HCT116 (cell line): ENCODE measurements around the gene FBXO17. TPM values are rescaled to one million over a fixed set of nuclear protein-coding genes. Genes with fewer than 3 reads are reported as not detected.

Experiments
- ATAC-seq: fragments of 200-7000 bp; cut with Tn5 transposase; 2 replicates; pipeline ENCODE4 v1.9.1; 2020; ENCODE audit warnings: mild to moderate bottlenecking, moderate library complexity
- BruUV-seq: library from RNA; stranded (reverse); fragments of 400-500 nt; replicated peaks from 2 replicates; lab custom pipeline; 2021; lab: Mats Ljungman, UMichigan
- CTCF ChIA-PET: fragments of 300-600 bp; sonication (Branson Sonifier 250); formaldehyde crosslinking; loops from one replicate; lab custom pipeline; 2021; ENCODE audit warnings: antibody characterized with exemption; lab: Charles Lee
- POLR2A ChIA-PET: fragments of 300-600, 350-600 bp; sonication (Branson Sonifier 250); formaldehyde crosslinking; loops from one replicate; lab custom pipeline; 2021; ENCODE audit warnings: antibody characterized with exemption; lab: Charles Lee
- RAD21 ChIA-PET, 2 experiments: fragments of 300-600 bp; sonication (Branson Sonifier 250); formaldehyde crosslinking; loops; one replicate each; lab custom pipeline; 2023; ENCODE audit warnings: low total read pairs in 2 of 2; ENCODE audit not compliant: uncharacterized antibody in 2 of 2, unreplicated experiment in 2 of 2, low non-redundant PET in 1 of 2; lab: Charles Lee
- DNase-seq: peaks from one replicate; pipeline ENCODE4 v3.0.0-alpha.2; 2010; ENCODE audit warnings: low read depth, low spot score
- H2AFZ ChIP-seq: fragments of 200-600 bp; shearing (Covaris generic), sonication (generic); 2 replicates; pipeline ENCODE4 v1.6.1; 2017; ENCODE audit warnings: low read depth, mixed run types, mixed read lengths, antibody characterized with exemption, low read length; ENCODE audit not compliant: poor library complexity, severe bottlenecking
- H3K27ac ChIP-seq: 2 replicates; pipeline ENCODE4 v1.5.1; 2012; ENCODE audit warnings: low read depth, low read length
- H3K27me3 ChIP-seq: fragments of 200-600 bp; sonication (generic); 2 replicates; pipeline ENCODE4 v1.6.1; 2016; ENCODE audit warnings: mixed run types, low read length, mixed read lengths; ENCODE audit not compliant: insufficient read depth
- H3K36me3 ChIP-seq, 2 experiments: fragments of 200-500 bp in 1 of 2; fragments of 200-600 bp in 1 of 2; sonication (Bioruptor generic) in 1 of 2; sonication (generic) in 1 of 2; 2 replicates each; pipeline versions ENCODE4 v1.5.1 to v1.6.1; 2014 to 2016; ENCODE audit warnings: low read length in 2 of 2, inconsistent platforms in 1 of 2, mixed read lengths in 1 of 2, mixed run types in 1 of 2; ENCODE audit not compliant: insufficient read depth in 2 of 2, control insufficient read depth in 1 of 2
- H3K4me1 ChIP-seq, 2 experiments: fragments of 200-600 bp in 1 of 2; sonication (generic) in 1 of 2; 2 replicates each; pipeline versions ENCODE4 v1.5.1 to v1.6.1; 2012 to 2017; ENCODE audit warnings: low read length in 2 of 2, inconsistent platforms in 1 of 2, mild to moderate bottlenecking in 1 of 2, mixed read lengths in 1 of 2, mixed run types in 1 of 2, moderate library complexity in 1 of 2; ENCODE audit not compliant: insufficient read depth in 2 of 2, control insufficient read depth in 1 of 2
- H3K4me2 ChIP-seq: fragments of 200-600 bp; sonication (generic); 2 replicates; pipeline ENCODE4 v1.6.1; 2017; ENCODE audit warnings: mixed run types, low read length, mixed read lengths
- H3K4me3 ChIP-seq, 2 experiments: fragments of 200-600 bp in 1 of 2; sonication (generic) in 1 of 2; replicated peaks in 1 of 2; 2 replicates each; pipeline ENCODE4 v1.5.1; 2011 to 2016; ENCODE audit warnings: low read length in 2 of 2, control low read depth in 1 of 2, low read depth in 1 of 2, mild to moderate bottlenecking in 1 of 2, mixed read lengths in 1 of 2, mixed run types in 1 of 2
- H3K79me2 ChIP-seq: fragments of 200-600 bp; sonication (generic); 2 replicates; pipeline ENCODE4 v1.6.1; 2017; ENCODE audit warnings: mild to moderate bottlenecking, mixed run types, low read length, moderate library complexity, mixed read lengths; ENCODE audit not compliant: insufficient read depth
- H3K9ac ChIP-seq: fragments of 200-600 bp; sonication (generic); 2 replicates; pipeline ENCODE4 v1.6.1; 2016; ENCODE audit warnings: low read length, mixed read lengths
- H3K9me2 ChIP-seq: fragments of 200-600 bp; sonication (generic), shearing (Covaris generic); 2 replicates; pipeline ENCODE4 v1.6.1; 2017; ENCODE audit warnings: mixed run types, mild to moderate bottlenecking, moderate library complexity; ENCODE audit not compliant: insufficient read depth
- H3K9me3 ChIP-seq, 2 experiments: fragments of 200-500 bp in 1 of 2; fragments of 200-600 bp in 1 of 2; sonication (Bioruptor generic) in 1 of 2; sonication (generic) in 1 of 2; 2 replicates each; pipeline ENCODE4 v1.6.1; 2014 to 2017; ENCODE audit warnings: low read length in 2 of 2, mixed read lengths in 2 of 2, inconsistent platforms in 1 of 2, low read depth in 1 of 2, mild to moderate bottlenecking in 1 of 2, mixed run types in 1 of 2, moderate library complexity in 1 of 2; ENCODE audit not compliant: control insufficient read depth in 1 of 2, insufficient read depth in 1 of 2
- H4K20me1 ChIP-seq: fragments of 200-600 bp; sonication (generic), shearing (Covaris generic); 2 replicates; pipeline ENCODE4 v1.6.1; 2017; ENCODE audit warnings: mixed run types, mild to moderate bottlenecking, moderate library complexity; ENCODE audit not compliant: insufficient read depth
- EGR1 ChIP-seq: IDR thresholded peaks from 2 replicates; pipeline ENCODE4 v1.6.1; 2012; ENCODE audit warnings: low read depth
- ELF1 ChIP-seq: IDR thresholded peaks from 2 replicates; pipeline ENCODE4 v1.6.1; 2012; ENCODE audit warnings: low read depth, borderline replicate concordance
- EZH2 ChIP-seq: fragments of 200-600 bp; sonication (generic); IDR thresholded peaks from 2 replicates; pipeline ENCODE4 v1.6.1; 2017; ENCODE audit warnings: antibody characterized with exemption, mixed run types
- EZH2phosphoT487 ChIP-seq: fragments of 200-600 bp; IDR thresholded peaks from 2 replicates; pipeline ENCODE4 v1.6.1; 2018; ENCODE audit warnings: antibody characterized with exemption, borderline replicate concordance
- JUND ChIP-seq: IDR thresholded peaks from 2 replicates; pipeline ENCODE4 v1.6.1; 2012
- POLR2A ChIP-seq: IDR thresholded peaks from 2 replicates; pipeline ENCODE4 v1.7.0; 2011; ENCODE audit warnings: borderline replicate concordance; ENCODE audit not compliant: insufficient read depth, insufficient read length; ENCODE audit errors: extremely low read depth
- POLR2AphosphoS5 ChIP-seq: IDR thresholded peaks from 2 replicates; pipeline ENCODE4 v1.6.1; 2011; ENCODE audit warnings: mild to moderate bottlenecking, low read depth, low read length, moderate library complexity
- RAD21 ChIP-seq: IDR thresholded peaks from 2 replicates; pipeline ENCODE4 v1.6.1; 2012; ENCODE audit warnings: low read depth, mild to moderate bottlenecking
- SIN3A ChIP-seq: IDR thresholded peaks from 2 replicates; pipeline ENCODE4 v1.6.1; 2012; ENCODE audit warnings: low read depth
- SRF ChIP-seq: IDR thresholded peaks from 2 replicates; pipeline ENCODE4 v1.6.1; 2012; ENCODE audit warnings: low read depth
- TCF7L2 ChIP-seq: IDR thresholded peaks from 2 replicates; pipeline ENCODE4 v1.7.0; 2011; ENCODE audit warnings: borderline replicate concordance, inconsistent platforms; ENCODE audit not compliant: insufficient read depth, insufficient read length; ENCODE audit errors: extremely low read depth
- ZBTB33 ChIP-seq: IDR thresholded peaks from 2 replicates; pipeline ENCODE4 v1.6.1; 2011; ENCODE audit warnings: mild to moderate bottlenecking, low read length, moderate library complexity; ENCODE audit not compliant: insufficient replicate concordance; ENCODE audit errors: extremely low read depth
- ZFX ChIP-seq: fragments of 450-650 bp; IDR thresholded peaks from 2 replicates; pipeline ENCODE4 v1.6.1; 2017
- ZNF274 ChIP-seq: fragments of 200-500 bp; sonication (Bioruptor generic); IDR thresholded peaks from 2 replicates; pipeline ENCODE4 v1.6.1; 2014; ENCODE audit warnings: mild to moderate bottlenecking, low read depth, low read length, inconsistent platforms
- intact Hi-C: fragments of 100-400 bp; cut with micrococcal nuclease; formaldehyde crosslinking; loops from 2 replicates; pipeline ENCODE4 v1.10.0; 2022
- total RNA-seq: library from RNA; stranded (reverse); gene quantifications from one replicate; pipeline ENCODE4 v1.2.1, GENCODE V29; 2021; ENCODE audit not compliant: unreplicated experiment
- TF ChIP-seq, protein P1 (sequence below), 3 experiments: fragments of 200-600 bp in 1 of 3; sonication (generic) in 1 of 3; IDR thresholded peaks in 2 of 3; conservative IDR thresholded peaks in 1 of 3; 2 replicates each; pipeline ENCODE4 v1.5.1; 2012 to 2017; ENCODE audit warnings: low read depth in 2 of 3, low read length in 2 of 3, antibody characterized with exemption in 1 of 3, borderline replicate concordance in 1 of 3, control low read depth in 1 of 3, mild to moderate bottlenecking in 1 of 3, mixed read lengths in 1 of 3, mixed run types in 1 of 3, moderate library complexity in 1 of 3; ENCODE audit not compliant: insufficient read depth in 1 of 3
- TF ChIP-seq, protein P2 (sequence below): IDR thresholded peaks from 2 replicates; pipeline ENCODE4 v1.6.1; 2012

The FBXO17 gene
- total RNA-seq, 1 experiment from 2014 or later = 18.5 TPM

GRCh38 chr19:38929929-38930775 is 45.4 kb downstream of the FBXO17 start, which contains the start of gene SARS2 (continued):
- TF ChIP-seq ZBTB33 = no peak
- TF ChIP-seq EZH2 = no peak
- TF ChIP-seq JUND = no peak
- TF ChIP-seq, all 23 proteins: peak for 6

GRCh38 chr19:38928391-38929001 is 47.0 kb downstream of the FBXO17 start:
- Histone ChIP-seq H3K9ac (no peak overlapping the region), H3K9me2 (no peaks in the 10 kb centered on the region), H2AFZ (no peak overlapping the region), H3K4me2 (no peak overlapping the region), H3K36me3 (peaks cover 13 to 29% of the 10 kb centered on the region in 2 experiments), H3K4me3 (no peak overlapping the region), H3K27ac (no peak overlapping the region), H3K9me3 (no peaks in the 10 kb centered on the region), H3K79me2 (peaks cover 55% of the 10 kb centered on the region), H3K27me3 (no peaks in the 10 kb centered on the region), H3K4me1 (peaks cover 11 to 20% of the 10 kb centered on the region in 2 experiments; a peak in 3 of 4 replicates), H4K20me1 (no peaks in the 10 kb centered on the region)
- intact Hi-C loops = no loop called here
- RAD21 ChIA-PET = no interaction called here
- no TSS peak for BruUV-seq
- CTCF ChIA-PET = interaction anchor here (1.2 kb wide), 1 partner anchor 526 kb away, joined by 5 read pairs; the partner anchor contains the start of gene FAM98C
- ATAC-seq = no peak
- POLR2A ChIA-PET = no interaction called here
- no peak for DNase-seq
- TF ChIP-seq SRF (no peak), TCF7L2 (no peak), POLR2A (no peak), ZNF274 (no peak), EGR1 (no peak), RAD21 (no peak), JUND (no peak), ELF1 (no peak), EZH2 (no peak), ZBTB33 (no peak), EZH2phosphoT487 (no peak), ZFX (no peak), SIN3A (no peak), POLR2AphosphoS5 (no peak)
- TF ChIP-seq, protein P1, sequence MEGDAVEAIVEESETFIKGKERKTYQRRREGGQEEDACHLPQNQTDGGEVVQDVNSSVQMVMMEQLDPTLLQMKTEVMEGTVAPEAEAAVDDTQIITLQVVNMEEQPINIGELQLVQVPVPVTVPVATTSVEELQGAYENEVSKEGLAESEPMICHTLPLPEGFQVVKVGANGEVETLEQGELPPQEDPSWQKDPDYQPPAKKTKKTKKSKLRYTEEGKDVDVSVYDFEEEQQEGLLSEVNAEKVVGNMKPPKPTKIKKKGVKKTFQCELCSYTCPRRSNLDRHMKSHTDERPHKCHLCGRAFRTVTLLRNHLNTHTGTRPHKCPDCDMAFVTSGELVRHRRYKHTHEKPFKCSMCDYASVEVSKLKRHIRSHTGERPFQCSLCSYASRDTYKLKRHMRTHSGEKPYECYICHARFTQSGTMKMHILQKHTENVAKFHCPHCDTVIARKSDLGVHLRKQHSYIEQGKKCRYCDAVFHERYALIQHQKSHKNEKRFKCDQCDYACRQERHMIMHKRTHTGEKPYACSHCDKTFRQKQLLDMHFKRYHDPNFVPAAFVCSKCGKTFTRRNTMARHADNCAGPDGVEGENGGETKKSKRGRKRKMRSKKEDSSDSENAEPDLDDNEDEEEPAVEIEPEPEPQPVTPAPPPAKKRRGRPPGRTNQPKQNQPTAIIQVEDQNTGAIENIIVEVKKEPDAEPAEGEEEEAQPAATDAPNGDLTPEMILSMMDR (IDR thresholded peaks at IDR 0.05 in 2 of 3, conservative IDR thresholded peaks at IDR 0.05 in 1 of 3; ENCODE audit: borderline replicate concordance in 1 of 3, insufficient read depth in 1 of 3, low read depth in 2 of 3, low read length in 2 of 3) = no peak
- TF ChIP-seq, protein P2, sequence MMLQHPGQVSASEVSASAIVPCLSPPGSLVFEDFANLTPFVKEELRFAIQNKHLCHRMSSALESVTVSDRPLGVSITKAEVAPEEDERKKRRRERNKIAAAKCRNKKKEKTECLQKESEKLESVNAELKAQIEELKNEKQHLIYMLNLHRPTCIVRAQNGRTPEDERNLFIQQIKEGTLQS = no peak
